ENCODE data around the gene ADGRL1. TPM values are rescaled to one million over a fixed set of nuclear protein-coding genes. Genes with fewer than 3 reads are reported as not detected.

ADGRL1 gene
- total and polyA plus RNA-seq, 10 of the 15 experiments (the other 5 are each of a cell fraction or from before 2014, with no cell fraction given): 0.05 to 4.8 (median 0.71) TPM

DNA sequence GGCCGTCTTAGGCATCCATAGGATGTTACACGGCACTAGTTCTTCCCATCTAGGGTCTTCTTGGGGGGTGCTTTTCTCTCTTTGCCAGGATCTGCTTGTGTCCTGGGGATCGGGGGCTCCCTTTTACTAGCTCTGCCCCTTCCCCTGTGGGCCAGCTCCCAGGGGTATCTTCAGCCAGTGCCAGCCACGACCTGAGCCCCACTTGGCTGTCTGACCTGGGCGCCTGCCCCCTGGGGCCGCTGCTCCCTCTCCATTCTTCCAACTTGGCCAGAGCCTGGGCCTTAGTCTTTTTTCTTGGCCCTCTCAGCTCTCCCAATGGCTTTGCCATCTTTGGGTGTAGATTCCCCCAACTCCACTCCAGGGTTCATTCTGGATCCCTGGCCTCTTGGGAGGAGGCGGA lies 91.5 kb downstream of the ADGRL1 start:
- DNase-seq (ENCODE audit: low read depth, low spot score) (no peak), ATAC-seq (no peak), FAIRE-seq (no peak)
- Histone ChIP-seq H3K4me2 (ENCODE audit: control insufficient read depth, insufficient read depth) (no peak overlapping the region), H4K20me1 (ENCODE audit: control insufficient read depth, insufficient read depth) (no peaks in the 10 kb centered on the region), H3K9ac (ENCODE audit: control insufficient read depth, insufficient read depth, low read length) (no peak overlapping the region), H2AFZ (ENCODE audit: control insufficient read depth, low read depth, low read length) (no peak overlapping the region), H3K9me3 (replicated peaks; ENCODE audit: control insufficient read depth, insufficient read depth, low read length) (no peaks in the 10 kb centered on the region), H3K79me2 (ENCODE audit: control insufficient read depth, insufficient read depth, low read length) (peaks cover 8% of the 10 kb centered on the region), H3K4me3 (no peak overlapping the region), H3K36me3 (ENCODE audit: control insufficient read depth in 2 of 2, insufficient read depth in 2 of 2, low read length in 1 of 2) (peaks cover 0 to 2% of the 10 kb centered on the region in 2 experiments; a peak in 1 of 4 replicates), H3K27me3 (replicated peaks in 1 of 2; ENCODE audit: control insufficient read depth in 2 of 2, insufficient read depth in 2 of 2, low read length in 1 of 2) (no peaks in the 10 kb centered on the region), H3K27ac (ENCODE audit: control insufficient read depth, insufficient read depth) (no peak overlapping the region), H3K4me1 (ENCODE audit: control insufficient read depth, insufficient read depth, low read length) (peaks cover 16% of the 10 kb centered on the region)
- POLR2A ChIA-PET: interaction anchor here (1.1 to 2.0 kb wide), 3 partner anchors 22 to 161 kb away, joined by 3 to 7 read pairs (median 4); partner anchors contain the start of gene ASF1B
- CTCF ChIA-PET: interaction anchor here (0.9 to 5.3 kb wide), 21 partner anchors 8 to 318 kb away, joined by 3 to 38 read pairs (median 5); partner anchors contain the start of genes ASF1B, C19orf67, DCAF15 and MISP3
- 88% methylated on average over 7 of the region's 7 CpGs for WGBS (ENCODE audit: insufficient coverage, insufficient replicate concordance, low lambda C conversion rate, missing lambda C conversion rate)
- intact Hi-C loops (cut with micrococcal nuclease; ENCODE audit: unreplicated experiment) (no loop called here), in situ Hi-C loops (cut with MboI) (no loop called here)
- RAD21 ChIA-PET (ENCODE audit: unreplicated experiment): interaction anchor here (0.7 to 3.0 kb wide), 7 partner anchors 8 to 235 kb away, joined by 3 to 14 read pairs (median 8); partner anchors contain the start of genes ASF1B and IL27RA
- BruUV-seq (replicated peaks): no TSS peak
- SMC1A ChIA-PET (ENCODE audit: uncharacterized antibody, unreplicated experiment): interaction anchor here (0.6 to 3.0 kb wide), 6 partner anchors 11 to 43 kb away, joined by 3 to 14 read pairs (median 5); partner anchors contain the start of genes ASF1B and MISP3
- TF ChIP-seq LARP7 (IDR thresholded peaks at IDR 0.05): no peak
- no peak for TF ChIP-seq JUND (IDR thresholded peaks at IDR 0.05; ENCODE audit: low read depth, low read length)
- TF ChIP-seq IKZF1 (conservative IDR thresholded peaks at IDR 0.05): 0 out of 2 replicates have a peak, but pooled peaks have one; percentile 12

DNA sequence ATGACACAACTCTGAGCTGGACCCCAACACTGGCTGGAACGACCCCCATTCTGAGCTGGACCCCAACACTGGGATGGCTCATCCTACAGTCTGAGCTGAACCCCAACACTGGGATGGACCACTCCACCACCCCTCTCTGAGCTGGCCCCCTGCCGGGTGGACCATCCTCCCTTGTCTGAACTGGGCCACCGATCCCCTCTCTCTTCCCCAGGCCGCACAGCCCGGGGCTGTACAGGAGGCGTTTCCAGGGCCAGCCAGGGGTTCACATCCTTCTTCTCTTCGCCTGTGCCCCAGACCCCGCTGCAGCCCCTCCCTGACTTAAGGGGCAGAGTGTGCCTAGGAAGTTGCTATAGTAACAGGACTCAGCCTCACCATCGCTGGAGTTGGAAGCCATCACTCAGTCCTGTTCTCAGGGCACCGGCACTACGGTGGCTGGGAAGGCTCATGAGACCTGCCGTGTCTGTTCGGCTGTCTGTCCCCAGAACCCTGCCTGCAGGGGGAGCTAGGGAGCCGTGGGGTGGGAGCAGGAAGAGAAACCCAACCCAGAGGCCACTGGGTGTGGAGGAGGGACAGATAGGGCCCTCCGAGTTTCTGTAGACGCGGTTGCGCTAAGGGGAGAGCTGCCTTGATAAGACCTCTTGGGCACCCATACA lies 92.1 kb downstream of the ADGRL1 start:
- peaks cover 8% of the 10 kb centered on the region for H3K79me2 ChIP-seq (ENCODE audit: control insufficient read depth, insufficient read depth, low read length)
- no peaks in the 10 kb centered on the region for H4K20me1 ChIP-seq (ENCODE audit: control insufficient read depth, insufficient read depth)
- no peaks in the 10 kb centered on the region for H3K9me3 ChIP-seq (replicated peaks; ENCODE audit: control insufficient read depth, insufficient read depth, low read length)
- in situ Hi-C loops (cut with MboI) (no loop called here), intact Hi-C loops (cut with micrococcal nuclease; ENCODE audit: unreplicated experiment) (no loop called here)
- 83% methylated on average over 18 of the region's 18 CpGs for WGBS (ENCODE audit: insufficient coverage, insufficient replicate concordance, low lambda C conversion rate, missing lambda C conversion rate)
- no peak overlapping the region for H3K4me2 ChIP-seq (ENCODE audit: control insufficient read depth, insufficient read depth)
- H3K27ac ChIP-seq (ENCODE audit: control insufficient read depth, insufficient read depth): no peak overlapping the region
- H3K36me3 ChIP-seq (ENCODE audit: control insufficient read depth in 2 of 2, insufficient read depth in 2 of 2, low read length in 1 of 2): peaks cover 0 to 1% of the 10 kb centered on the region in 2 experiments; a peak in 1 of 4 replicates
- no TSS peak for BruUV-seq (replicated peaks)
- ChIA-PET SMC1A (ENCODE audit: uncharacterized antibody, unreplicated experiment) (interaction anchor here (1.0 to 3.0 kb wide), 4 partner anchors 10 to 42 kb away, joined by 3 to 14 read pairs (median 7); partner anchors contain the start of genes ASF1B and MISP3), CTCF (interaction anchor here (0.9 to 5.3 kb wide), 19 partner anchors 8 to 233 kb away, joined by 3 to 38 read pairs (median 6); partner anchors contain the start of genes ASF1B, C19orf67, DCAF15 and MISP3), RAD21 (ENCODE audit: unreplicated experiment) (interaction anchor here (0.7 to 3.0 kb wide), 7 partner anchors 9 to 235 kb away, joined by 3 to 14 read pairs (median 8); partner anchors contain the start of genes ASF1B and IL27RA), POLR2A (interaction anchor here (1.1 to 2.3 kb wide), 3 partner anchors 21 to 161 kb away, joined by 3 to 8 read pairs (median 4); no protein-coding TSS in a partner anchor)
- ATAC-seq (no peak), DNase-seq (ENCODE audit: low read depth, low spot score) (no peak), FAIRE-seq (no peak)
- H3K4me1 ChIP-seq (ENCODE audit: control insufficient read depth, insufficient read depth, low read length): peaks cover 14% of the 10 kb centered on the region
- H3K27me3 ChIP-seq (replicated peaks in 1 of 2; ENCODE audit: control insufficient read depth in 2 of 2, insufficient read depth in 2 of 2, low read length in 1 of 2): no peaks in the 10 kb centered on the region
- H3K4me3 ChIP-seq: no peak overlapping the region
- H2AFZ ChIP-seq (ENCODE audit: control insufficient read depth, low read depth, low read length): no peak overlapping the region
- no peak overlapping the region for H3K9ac ChIP-seq (ENCODE audit: control insufficient read depth, insufficient read depth, low read length)
- TF ChIP-seq TCF7 (IDR thresholded peaks at IDR 0.05; ENCODE audit: borderline replicate concordance) (no peak), YBX1 (IDR thresholded peaks at IDR 0.05) (no peak), CEBPB (IDR thresholded peaks at IDR 0.05; ENCODE audit: borderline replicate concordance in 1 of 2, low read depth in 2 of 2, low read length in 2 of 2) (no peak), ZBTB4 (CRISPR knock-in tag; IDR thresholded peaks at IDR 0.05) (no peak), IRF3 (IDR thresholded peaks at IDR 0.05) (no peak)
- TF ChIP-seq, protein P1, sequence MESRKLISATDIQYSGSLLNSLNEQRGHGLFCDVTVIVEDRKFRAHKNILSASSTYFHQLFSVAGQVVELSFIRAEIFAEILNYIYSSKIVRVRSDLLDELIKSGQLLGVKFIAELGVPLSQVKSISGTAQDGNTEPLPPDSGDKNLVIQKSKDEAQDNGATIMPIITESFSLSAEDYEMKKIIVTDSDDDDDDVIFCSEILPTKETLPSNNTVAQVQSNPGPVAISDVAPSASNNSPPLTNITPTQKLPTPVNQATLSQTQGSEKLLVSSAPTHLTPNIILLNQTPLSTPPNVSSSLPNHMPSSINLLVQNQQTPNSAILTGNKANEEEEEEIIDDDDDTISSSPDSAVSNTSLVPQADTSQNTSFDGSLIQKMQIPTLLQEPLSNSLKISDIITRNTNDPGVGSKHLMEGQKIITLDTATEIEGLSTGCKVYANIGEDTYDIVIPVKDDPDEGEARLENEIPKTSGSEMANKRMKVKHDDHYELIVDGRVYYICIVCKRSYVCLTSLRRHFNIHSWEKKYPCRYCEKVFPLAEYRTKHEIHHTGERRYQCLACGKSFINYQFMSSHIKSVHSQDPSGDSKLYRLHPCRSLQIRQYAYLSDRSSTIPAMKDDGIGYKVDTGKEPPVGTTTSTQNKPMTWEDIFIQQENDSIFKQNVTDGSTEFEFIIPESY (IDR thresholded peaks at IDR 0.05): no peak

Data from GM12878 (cell line).